Stimulated activated CD4-positive, alpha-beta T cell treated with anti-CD3 and anti-CD28 coated beads, Interleukin-4, amount 100 ng/mL, for 4 hours (primary cell): ENCODE measurements around the gene TECPR2.

Source experiments
- DNase-seq, 2 experiments: peaks; one replicate each; pipeline ENCODE4 v3.0.0-alpha.2; 2020

TECPR2 gene

DNA sequence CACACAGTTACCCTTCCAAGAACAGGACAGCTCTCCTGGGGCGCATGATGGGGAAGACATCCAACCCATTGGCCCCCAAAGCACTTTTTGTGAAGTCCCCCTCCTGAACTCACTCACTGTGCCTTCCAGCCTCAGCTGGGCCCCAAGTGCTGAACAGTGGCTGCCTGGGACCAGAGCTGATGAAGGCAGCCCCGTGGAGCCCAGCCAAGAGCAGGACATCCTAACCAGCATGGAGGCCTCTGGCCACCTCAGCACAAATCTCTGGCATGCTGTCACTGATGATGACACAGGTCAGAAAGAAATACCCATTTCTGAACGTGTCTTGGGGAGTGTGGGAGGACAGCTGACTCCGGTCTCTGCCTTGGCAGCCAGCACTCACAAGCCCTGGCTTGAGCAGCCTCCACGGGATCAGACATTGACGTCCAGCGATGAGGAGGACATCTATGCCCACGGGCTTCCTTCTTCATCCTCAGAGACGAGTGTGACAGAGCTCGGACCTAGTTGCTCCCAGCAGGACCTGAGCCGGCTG is 72.0 kb downstream of the TECPR2 start:
- no peak for DNase-seq

DNA sequence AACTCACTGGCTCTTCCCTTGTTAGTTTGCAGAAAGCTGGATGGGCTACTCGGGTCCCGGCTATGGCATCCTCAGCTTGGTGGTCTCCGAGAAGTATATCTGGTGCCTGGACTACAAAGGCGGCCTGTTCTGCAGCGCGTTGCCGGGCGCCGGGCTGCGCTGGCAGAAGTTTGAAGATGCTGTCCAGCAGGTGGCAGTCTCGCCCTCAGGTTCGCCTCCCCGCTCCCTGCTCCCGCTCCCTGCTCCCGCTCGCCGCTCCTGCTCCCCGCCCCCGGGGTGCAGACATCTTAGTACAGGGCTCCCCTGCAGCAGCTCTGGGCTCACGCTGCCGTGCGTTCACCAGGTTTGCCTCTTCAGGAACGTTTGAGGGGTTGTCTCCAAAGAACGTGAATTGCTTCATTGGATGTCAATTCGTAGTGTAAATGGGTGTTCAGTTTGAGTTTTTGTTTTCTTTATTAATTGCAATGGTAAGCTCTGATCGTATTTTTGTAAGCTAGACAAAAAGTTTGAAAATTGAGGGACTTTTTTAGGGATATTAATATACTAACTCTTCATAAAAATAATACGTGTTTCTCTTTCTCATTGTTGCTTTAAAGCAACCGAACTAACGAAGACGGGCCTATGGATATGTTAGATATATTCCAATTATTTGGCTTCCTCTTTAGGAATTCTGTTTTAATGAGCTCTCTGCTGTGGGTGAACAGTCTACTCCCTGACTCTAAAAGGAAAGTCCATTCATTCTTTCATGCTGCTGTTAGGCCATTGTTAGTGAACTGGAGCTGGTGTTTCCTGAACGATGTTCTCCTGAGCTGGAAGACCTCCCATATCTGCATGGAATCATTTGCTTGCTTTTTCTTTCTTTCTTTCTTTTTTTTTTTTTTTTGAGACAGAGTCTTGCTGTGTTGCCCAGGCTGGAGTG is 75.5 kb downstream of the TECPR2 start:
- DNase-seq, result peak; percentile 34 to 60

DNA sequence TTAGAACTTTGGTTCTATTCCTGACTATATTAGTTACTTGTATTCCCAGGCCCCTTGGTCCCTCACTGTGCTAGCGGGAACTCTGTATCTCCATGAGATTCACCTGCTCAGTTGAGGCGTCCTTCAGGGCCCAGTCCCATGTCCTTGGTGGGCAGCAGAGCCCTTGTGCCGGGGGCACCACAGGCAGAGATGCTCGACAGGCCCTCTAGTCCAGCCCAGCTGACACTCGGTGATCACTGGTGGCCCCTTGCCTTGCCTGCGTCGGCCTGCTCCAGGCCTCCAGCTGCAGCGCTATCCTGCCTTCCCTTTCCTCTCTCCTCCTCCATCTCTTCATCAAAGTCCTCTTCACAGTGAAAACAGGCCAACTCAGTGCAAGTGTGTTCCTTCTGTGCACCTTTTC is 76.8 kb downstream of the TECPR2 start:
- no peak for DNase-seq

DNA sequence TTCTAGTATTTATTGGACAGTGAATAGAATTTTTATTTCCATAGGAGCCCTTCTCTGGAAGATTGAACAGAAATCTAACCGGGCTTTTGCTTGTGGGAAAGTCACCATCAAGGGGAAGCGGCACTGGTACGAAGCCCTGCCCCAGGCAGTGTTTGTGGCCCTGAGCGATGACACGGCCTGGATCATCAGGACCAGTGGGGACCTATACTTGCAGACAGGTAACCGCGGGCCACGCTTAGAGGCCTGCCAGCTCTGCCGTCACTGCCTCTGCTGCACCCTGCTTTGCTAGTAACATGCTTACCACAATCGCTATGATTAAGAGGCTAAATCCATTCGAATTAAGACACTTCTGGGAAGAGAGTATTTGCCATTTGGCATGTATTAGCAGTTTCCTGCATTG is 77.7 kb downstream of the TECPR2 start:
- no peak for DNase-seq

DNA sequence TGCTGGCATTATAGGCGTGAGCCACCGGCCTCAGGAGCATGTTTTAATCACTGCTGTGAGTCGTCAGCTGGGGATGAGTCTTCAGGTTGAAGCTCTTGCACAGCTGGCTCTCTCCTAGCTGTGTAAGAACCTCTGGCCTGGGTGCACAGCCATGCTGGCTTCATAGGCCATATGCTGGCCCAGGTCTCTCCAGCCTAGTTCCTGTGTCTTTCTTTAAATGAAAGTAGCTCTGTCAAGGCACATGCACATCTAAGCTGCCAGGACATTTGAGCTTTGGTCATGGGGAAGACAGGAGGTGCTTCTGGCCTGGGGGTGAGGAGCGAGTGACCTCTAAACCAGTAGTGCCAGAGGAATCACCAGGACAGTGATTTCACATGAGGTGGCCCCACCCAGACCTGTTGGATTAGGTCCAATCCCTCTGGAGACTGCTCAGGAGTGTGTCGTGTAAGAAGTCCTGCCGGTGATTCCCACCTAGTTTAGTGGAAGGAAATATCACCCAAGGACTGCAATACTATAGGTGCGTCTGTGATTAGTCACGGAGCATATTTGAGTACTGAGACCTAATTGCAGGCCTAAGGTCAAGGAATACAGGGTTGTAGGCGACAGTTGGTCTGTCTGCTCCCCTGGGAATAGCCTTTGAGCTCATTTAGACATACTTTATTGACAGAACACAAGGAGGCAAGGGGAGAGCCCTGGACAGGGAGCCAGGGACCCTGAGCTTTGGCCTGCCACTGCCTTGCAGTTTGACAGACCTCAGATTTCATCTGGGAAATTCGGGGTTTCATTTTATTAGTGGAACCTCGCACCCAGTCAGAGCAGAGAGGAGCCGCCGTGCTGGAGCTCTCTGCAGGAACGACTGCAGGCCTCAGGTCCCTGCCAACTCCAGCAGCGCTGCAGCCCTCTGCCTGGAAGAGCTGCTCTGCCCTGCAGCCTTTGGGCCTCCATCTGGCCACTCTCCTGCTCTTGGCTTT is 79.8 kb downstream of the TECPR2 start:
- DNase-seq, result no peak

DNA sequence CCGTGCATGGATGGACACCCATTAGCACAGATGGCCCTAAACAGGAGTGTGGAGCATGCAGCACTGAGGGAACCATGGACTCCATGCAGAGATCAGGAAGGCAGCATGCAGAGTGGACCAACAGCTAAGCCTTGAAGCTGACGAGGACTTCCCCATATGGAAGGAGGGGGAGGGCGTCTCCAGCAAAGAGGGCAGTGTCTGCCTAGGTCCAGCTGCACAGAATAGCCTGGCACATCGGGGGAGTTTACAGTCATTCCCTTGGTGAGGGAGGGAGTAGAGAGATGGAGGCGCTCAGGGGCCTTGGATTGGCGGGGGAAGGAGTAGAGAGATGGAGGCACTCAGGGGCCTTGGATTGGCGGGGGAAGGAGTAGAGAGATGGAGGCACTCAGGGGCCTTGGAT is 82.3 kb downstream of the TECPR2 start:
- DNase-seq, result no peak

DNA sequence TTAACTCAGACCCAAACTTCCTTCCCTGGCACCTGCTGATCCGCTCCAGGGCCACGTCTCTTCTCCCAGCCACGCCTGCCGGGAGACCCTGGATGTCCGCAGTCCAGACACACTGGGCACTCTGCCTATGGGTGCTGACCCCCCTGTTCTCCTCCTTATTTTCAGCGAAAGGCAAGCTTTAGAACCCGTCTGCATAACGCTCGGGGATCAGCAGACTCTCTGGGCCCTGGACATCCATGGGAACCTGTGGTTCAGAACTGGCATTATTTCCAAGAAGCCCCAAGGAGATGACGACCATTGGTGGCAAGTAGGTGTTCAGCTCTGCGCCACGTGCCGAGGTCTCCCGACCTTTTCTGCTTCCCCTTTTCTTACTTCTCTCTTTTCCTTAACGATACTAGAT is 82.9 kb downstream of the TECPR2 start:
- no peak for DNase-seq

DNA sequence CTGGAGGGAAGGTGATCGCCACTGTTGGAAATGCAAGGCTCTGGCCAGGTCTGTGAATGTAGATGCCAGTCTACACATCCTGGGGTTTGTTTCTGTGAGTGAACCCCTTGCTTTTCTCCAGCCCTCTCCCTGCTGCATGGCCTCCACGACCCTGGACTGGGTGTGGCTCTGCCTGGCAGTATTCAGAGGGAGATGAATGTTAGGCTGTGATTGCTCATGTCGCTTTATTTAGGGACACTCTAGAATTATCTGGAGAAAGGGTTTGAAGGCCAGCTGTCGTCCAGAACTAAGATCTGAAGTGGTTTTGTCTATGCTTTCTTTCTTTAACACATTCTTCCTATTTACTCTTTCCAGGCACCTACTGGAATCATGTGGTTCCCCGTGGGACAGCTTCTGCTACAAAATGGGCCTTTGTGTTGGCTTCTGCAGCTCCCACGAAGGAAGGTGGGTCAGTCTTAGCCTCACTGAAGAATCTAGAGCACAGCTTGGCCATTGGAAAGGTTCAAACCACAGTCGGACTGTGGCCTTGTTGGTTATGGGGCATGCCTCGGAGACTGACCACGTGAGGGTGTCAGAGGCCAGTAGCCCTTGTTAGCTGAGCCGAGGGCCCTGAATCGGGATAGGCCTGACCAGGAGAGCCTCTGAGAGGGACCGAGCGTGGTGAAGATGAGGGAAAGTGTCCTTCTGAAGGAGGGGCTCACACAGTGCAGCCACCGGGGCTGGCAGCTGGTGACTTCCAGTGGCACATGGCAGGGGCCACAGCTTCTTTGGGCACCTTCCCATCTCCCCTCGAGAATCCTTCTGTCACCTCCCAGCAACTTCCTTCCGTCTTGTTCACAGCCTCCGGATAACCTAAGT is 87.7 kb downstream of the TECPR2 start:
- DNase-seq, result no peak

DNA sequence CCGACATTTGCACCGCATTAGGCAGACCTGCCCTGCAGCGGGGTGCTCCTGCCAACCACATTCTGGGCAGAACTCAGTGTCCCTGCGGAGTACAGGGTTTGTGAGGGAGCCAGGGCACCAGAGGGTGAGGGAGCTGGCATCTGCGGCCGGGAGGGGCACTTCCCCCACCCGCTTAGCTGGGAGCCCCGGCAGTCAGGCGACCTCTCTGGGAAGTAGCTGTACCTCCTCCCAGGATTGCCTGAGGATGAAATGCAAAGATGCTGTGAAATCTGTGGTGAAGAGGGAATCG is 88.3 kb downstream of the TECPR2 start:
- no peak for DNase-seq

DNA sequence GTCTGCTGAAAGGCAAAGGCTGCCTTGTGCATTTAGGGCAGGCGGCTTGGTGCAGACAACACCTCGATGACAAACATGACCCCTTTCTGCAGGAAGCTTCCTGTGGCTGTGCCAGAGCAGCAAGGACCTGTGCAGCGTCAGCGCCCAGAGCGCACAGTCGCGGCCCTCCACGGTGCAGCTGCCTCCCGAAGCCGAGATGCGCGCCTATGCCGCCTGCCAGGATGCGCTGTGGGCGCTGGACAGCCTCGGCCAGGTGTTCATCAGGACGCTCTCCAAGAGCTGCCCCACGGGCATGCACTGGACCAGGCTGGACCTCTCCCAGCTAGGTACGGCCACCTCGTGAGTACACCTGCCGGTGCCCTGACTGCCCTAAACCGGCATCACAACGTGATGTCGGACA is 89.6 kb downstream of the TECPR2 start:
- no peak for DNase-seq

DNA sequence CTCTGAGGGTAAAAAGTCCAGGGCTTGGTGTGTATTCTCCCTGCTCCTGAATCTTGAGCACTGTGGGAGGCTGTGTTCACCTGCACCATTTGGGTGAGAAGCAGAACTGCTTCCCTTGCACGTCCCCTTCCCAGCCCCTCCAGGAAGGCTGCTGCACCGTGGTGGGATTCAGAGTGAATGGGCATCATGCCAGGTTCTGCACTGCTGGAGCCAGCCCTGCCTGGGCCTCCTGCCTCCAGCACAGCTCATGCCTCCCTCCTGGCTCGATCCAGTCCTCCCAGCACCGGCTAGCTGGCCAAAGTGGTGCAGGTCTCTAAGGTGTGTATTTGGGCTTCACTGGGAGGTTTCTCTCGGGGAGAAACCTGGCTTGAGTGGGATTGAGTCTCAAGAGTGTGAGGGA is 92.0 kb downstream of the TECPR2 start:
- no peak for DNase-seq

DNA sequence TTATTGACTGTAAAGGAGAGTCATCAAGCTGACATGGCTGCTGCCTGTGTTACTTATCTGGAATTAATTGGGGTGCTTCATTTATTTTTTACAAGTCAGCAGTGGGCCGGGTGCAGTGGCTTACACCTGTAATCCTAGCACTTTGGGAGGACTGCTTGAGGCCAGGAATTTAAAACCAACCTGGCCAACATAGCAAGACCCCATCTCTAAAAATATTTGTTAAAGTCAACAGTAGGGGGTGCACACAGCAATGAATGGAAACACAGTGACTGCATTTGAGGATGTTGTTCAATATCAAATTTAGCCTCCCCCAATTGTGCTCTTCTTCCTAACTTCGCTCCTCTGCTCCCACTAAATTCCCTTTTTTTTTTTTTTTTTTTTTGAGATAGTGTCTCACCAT is 94.8 kb downstream of the TECPR2 start:
- no peak for DNase-seq

DNA sequence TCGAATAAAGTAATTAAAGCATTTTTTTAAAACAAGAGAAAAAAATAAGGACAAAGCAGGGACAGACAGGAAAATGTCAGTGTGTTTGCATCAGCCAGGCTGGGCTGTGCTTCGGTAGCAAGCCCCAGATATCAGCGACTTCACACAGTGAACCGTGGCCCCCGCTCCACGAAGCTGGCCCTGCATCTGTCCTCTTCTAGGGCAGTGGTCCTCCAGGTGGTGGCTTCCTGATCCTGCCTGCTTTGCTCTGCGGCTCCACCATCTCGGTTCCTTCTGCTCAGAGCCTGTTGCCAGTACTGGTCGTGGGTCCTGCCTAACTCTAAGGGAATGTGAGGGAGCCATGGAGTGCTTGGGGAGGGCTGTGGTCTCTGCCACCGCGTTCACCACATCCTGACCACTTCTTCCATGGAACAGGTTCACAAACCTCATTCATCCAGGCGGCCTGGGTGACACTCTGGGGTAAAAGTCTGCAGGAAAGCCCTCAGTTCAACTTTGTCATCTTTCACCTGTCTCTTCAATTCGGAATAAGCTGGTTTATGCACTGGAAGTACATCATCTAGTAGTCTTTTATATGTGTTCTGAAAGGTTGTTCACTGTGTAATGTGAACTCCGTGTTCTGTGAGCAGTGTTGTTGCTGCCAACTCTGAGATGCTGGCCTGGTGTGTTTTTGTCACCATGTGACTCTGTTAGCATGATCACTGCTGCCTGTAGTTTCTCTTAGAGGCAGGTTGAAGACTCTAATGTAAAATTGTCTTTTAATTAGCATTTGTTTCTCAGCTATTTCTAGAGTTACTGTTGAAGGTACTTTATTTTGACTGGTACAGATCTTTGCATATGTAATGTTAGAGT is 99.0 kb downstream of the TECPR2 start:
- no peak for DNase-seq

DNA sequence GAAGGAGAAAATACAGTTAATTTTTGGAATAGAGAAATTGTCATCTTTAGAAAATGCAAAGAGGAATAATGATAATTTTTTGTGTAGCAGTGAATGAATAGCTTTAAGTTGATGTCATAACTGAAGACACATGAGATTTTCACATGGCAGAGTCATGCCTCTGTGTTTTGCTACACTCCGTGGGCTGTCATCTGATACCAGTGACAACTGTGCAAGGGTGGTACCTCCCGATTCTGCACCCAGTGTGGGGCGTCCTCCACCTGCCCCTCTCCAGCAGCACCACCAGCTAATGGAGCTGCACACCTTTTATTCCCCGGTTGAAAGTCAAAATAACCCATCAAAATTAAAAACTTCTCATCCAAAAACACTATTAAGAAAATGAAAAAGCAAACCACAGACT is 99.7 kb downstream of the TECPR2 start:
- DNase-seq, result no peak

DNA sequence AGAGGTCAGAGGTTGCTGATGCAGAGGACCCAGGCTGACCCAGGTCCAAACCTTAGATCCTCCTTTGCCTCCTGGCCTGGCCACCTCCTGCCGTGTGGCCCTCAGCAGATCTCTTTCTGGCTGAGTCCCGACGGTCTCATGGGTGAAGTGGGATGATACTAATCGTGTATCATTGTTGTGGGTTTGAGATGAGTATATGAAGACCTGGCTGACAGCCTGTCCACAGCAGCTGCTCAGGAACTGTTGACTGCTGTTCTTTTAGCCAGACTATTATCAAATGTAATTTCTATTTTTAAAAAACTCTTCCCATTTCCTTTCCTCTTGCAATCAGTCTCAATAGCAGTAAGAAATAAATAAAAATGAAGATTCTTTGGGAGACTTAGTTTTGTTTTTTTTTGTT is 101.3 kb downstream of the TECPR2 start:
- no peak for DNase-seq

DNA sequence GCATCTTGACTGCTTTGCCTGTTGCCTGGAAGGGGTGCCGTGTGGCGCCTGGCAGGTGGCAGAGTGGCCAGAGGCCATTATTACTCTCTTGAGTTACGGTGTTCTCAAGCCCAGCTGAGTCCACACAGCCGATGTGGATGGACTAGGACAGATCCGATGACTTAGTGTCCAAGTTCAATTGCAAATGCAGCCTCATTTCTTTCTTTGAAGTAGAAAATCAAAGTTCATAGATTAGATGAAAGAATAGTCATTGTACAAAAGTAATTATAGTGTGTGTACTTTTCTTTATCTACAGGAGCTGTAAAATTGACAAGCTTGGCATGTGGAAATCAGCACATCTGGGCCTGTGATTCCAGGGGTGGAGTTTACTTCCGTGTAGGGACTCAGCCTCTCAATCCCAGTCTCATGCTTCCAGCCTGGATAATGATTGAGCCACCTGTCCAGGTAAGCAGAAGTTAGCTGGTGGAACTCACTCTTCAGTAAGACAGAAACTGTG is 102.2 kb downstream of the TECPR2 start:
- DNase-seq, result no peak

DNA sequence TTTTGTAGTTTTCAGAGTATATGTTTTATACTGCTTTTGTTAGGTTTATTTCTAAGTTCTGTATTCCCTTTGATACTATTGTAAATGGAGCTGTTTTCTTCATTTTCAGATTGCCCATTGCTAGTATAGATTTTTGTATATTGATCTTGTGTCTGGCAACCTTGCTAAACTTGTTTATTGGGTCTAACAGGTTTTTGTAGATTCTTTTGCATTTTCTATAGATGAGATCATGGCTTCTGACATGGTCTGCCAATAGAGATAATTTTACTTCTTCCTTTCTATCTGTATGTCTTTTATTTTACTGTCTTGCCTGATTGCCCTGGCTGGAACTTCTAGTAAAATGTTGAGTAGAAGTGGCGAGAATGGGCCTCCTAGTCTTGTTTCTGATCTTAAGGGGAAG is 106.5 kb downstream of the TECPR2 start:
- DNase-seq, result no peak

DNA sequence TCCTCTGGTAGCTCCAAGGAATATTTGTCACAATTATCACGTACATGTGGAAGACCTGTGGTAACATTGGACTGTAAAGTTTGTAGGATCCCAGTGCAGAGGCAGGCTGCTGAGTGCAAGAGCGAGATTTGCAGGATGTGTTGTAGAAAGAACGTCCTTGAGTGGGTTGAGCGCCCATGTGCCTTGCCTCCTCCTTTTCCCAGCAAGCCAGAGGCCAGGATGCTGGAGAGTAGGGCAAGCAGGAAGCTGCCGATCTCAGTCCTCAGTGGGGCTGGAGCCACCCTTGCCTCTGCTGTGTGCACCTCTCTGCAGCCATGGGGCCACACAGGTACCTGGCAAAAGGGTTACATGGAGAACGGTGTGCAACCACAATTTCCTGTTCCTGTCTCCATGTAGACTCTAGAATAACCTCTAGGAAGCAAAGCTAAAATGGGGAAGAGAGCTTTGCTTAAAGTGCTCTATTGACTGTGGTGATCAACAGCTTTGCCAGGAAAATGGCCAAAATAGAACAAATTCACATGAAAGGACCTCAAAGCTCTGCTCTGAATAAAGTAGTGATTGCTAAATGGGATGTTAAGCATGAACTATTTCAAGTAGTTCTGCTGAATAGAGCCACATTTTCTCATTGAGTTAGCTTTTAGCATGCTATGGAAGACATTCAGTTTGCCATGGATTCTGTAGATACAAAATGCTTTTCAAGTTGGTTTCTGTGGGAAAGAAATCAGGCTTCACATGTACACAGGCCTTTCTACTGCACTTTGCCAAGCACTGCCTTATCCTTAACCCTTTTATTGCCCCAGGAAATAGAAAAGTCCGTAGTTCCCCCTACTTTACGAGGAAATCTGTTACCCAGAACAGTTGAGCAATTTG is 109.4 kb downstream of the TECPR2 start:
- no peak for DNase-seq

DNA sequence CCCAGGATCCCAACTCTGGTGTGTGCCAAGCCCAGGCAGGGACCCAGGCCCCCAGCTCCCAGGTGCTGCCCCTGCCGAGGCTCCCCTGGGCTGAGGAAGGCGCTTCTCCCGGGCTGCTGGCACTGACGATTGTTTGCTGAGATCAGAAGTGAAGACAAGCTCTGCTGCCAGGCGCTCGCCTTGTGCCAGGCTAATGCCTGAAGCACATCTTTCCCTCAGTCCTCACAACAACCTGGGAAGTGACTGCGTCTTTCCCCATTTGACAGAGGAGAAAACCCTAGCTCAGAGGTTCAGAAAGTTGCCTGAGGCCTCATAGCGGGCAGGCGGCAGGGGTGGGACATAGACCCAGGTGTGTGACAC is 110.0 kb downstream of the TECPR2 start:
- DNase-seq, result no peak

DNA sequence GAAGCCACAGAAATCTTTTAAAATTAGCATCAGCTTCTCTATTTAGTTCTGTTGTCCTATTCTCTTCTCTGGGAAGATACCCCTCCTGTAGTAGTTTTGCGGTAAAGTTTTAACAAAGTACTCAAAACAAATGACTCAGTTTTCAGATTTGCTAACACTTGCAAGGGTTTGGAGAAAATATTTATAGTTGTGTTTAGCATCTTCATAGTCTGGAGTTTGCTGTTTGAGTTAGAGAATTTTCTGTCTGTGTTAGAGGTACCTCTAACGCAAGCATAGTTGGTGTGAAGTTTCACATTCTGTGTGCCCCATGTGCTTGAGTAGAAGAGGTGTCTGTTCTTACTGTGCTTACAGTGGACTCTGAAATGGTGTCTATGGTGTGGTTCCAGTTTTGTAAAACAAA is 110.8 kb downstream of the TECPR2 start:
- DNase-seq, result no peak

DNA sequence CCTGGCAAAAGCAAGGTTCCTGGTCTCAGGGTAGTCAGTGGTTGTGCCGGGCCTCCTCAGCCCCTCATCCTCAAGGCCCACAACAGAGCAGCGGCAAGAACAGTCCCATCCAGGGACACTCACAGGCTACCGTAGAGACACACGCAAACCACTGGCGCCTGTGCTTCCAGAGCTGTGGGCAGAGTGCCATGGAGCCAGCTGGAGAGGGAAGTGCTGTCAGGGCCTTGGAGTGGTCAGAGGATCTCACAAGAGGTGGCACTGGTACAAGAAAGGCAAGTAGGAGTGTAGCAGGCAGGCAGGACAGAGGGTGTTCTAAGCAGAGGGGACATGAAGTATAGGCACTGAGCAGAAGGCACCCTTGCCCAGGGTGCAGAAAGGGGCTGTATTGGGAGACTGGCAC is 112.2 kb downstream of the TECPR2 start:
- DNase-seq, result no peak
